HepG2 (cell line): ENCODE results near the gene HDAC3. TPM values are rescaled to one million over a fixed set of nuclear protein-coding genes. Genes with fewer than 3 reads are reported as not detected.

Source experiments
- HES4 ChIP-seq: sonication (generic); formaldehyde crosslinking; IDR thresholded peaks from 2 replicates; pipeline ENCODE4 v1.9.0; 2021; ENCODE audit warnings: mild to moderate bottlenecking, missing genetic modification reagents, borderline replicate concordance
- HNRNPLL ChIP-seq: fragments of 200-400 bp; formaldehyde crosslinking; IDR thresholded peaks from 2 replicates; pipeline ENCODE4 v1.6.1; 2017; ENCODE audit warnings: mild to moderate bottlenecking, low read depth, low read length; ENCODE audit not compliant: poor library complexity, severe bottlenecking
- NFAT5 ChIP-seq: sonication (generic); formaldehyde crosslinking; IDR thresholded peaks from 2 replicates; pipeline ENCODE4 v1.4.0; 2020; ENCODE audit warnings: missing genetic modification reagents
- NFRKB ChIP-seq: fragments of 450-650 bp; IDR thresholded peaks from 2 replicates; pipeline ENCODE4 v1.6.1; 2017
- ZFP36L2 ChIP-seq: sonication (generic); formaldehyde crosslinking; IDR thresholded peaks from 2 replicates; pipeline ENCODE4 v1.4.0; 2020; ENCODE audit warnings: missing genetic modification reagents
- ZNF253 ChIP-seq: sonication (generic); formaldehyde crosslinking; IDR thresholded peaks from 2 replicates; pipeline ENCODE4 v1.8.0; 2022; ENCODE audit warnings: mild to moderate bottlenecking, missing genetic modification reagents, borderline replicate concordance
- ZNF280D ChIP-seq: sonication (generic); formaldehyde crosslinking; IDR thresholded peaks from 2 replicates; pipeline ENCODE4 v1.5.1; 2020; ENCODE audit warnings: mild to moderate bottlenecking, missing genetic modification reagents
- ZNF296 ChIP-seq: sonication (generic); formaldehyde crosslinking; conservative IDR thresholded peaks from 2 replicates; pipeline ENCODE4 v1.5.0; 2020; ENCODE audit warnings: mild to moderate bottlenecking, missing genetic modification reagents
- ZNF556 ChIP-seq: sonication (generic); formaldehyde crosslinking; IDR thresholded peaks from 2 replicates; pipeline ENCODE4 v1.4.0; 2020; ENCODE audit warnings: mild to moderate bottlenecking, missing genetic modification reagents, borderline replicate concordance
- ZNF589 ChIP-seq: sonication (generic); formaldehyde crosslinking; conservative IDR thresholded peaks from 2 replicates; pipeline ENCODE4 v1.8.0; 2022; ENCODE audit warnings: mild to moderate bottlenecking, moderate library complexity, missing genetic modification reagents
- ZNF75D ChIP-seq: sonication (generic); formaldehyde crosslinking; IDR thresholded peaks from 2 replicates; pipeline ENCODE4 v1.8.1; 2023; ENCODE audit warnings: missing genetic modification reagents, mild to moderate bottlenecking, borderline replicate concordance
- polyA plus RNA-seq, 8 experiments: library from polyadenylated mRNA; depleted of rRNA in 3 of 8; stranded (reverse) in 7 of 8; unstranded in 1 of 8; fragments of >200 nt; fragmentation: Illumina TruSeq in 4 of 8; extraction: Trizol in 4 of 8; gene quantifications; 2 replicates each; pipeline versions ENCODE4 v1.2.1 to v1.2.3, GENCODE V29; 2011 to 2016; ENCODE audit warnings: low read depth in 4 of 8, missing spikeins in 1 of 8, mixed read lengths in 1 of 8; ENCODE audit not compliant: insufficient read depth in 1 of 8
- total RNA-seq, 5 experiments: library from RNA; depleted of rRNA; stranded (reverse); fragments of >200 nt; fragmentation: Illumina TruSeq; extraction: Trizol; gene quantifications; 2 replicates each; pipeline ENCODE4 v1.2.3, GENCODE V29; 2016; ENCODE audit warnings: low read depth in 1 of 5
- TF ChIP-seq, protein P1 (sequence below): sonication (generic); formaldehyde crosslinking; IDR thresholded peaks from 2 replicates; pipeline ENCODE4 v1.8.0; 2022; ENCODE audit warnings: mild to moderate bottlenecking, missing genetic modification reagents; ENCODE audit not compliant: insufficient replicate concordance

Gene HDAC3
- total and polyA plus RNA-seq, 2 of the 13 experiments (the other 11 are each of a cell fraction or from before 2014, with no cell fraction given), result 84.0 to 94.1 TPM

DNA sequence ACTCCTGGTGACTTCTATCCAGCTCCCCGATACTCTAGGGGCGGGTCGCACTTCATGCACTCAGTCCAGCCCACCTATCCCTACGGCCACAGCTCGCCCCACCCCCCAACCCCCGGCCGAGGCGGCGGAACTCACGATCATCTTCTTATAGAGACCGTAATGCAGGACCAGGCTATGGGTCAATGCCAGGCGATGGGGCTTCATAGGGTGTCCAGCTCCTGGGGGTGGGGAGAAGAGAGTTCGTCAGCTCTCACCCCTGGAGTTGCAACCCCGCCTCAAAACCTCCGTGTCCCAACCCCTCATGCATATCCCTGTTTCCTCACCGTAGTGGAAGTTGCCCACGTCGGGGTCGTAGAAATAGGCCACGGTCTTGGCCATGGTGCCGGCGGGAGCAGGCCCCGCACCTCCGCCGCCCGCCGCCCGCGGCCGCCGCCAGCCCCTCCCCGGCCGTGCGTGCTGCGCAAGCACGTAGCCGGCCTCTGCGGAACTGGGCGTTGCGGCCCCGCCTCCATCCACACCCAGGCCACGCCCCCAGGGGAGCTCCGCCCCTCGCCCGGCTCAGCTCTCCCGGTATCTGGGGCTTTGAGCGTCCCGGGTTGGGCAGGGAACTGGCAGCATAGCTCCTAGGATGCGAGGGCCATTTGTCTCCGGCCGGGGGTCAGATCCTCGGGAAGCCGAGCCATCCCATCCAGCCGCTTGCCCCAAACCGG, at the start of gene HDAC3, which contains the start of gene RELL2 (continued):
- no peak for TF ChIP-seq ZNF253 (CRISPR knock-in tag)
- TF ChIP-seq, protein P1, sequence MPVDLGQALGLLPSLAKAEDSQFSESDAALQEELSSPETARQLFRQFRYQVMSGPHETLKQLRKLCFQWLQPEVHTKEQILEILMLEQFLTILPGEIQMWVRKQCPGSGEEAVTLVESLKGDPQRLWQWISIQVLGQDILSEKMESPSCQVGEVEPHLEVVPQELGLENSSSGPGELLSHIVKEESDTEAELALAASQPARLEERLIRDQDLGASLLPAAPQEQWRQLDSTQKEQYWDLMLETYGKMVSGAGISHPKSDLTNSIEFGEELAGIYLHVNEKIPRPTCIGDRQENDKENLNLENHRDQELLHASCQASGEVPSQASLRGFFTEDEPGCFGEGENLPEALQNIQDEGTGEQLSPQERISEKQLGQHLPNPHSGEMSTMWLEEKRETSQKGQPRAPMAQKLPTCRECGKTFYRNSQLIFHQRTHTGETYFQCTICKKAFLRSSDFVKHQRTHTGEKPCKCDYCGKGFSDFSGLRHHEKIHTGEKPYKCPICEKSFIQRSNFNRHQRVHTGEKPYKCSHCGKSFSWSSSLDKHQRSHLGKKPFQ (CRISPR knock-in tag), result peak; percentile 46
- no peak for TF ChIP-seq HES4 (CRISPR knock-in tag)
- peak; percentile 84 for TF ChIP-seq HNRNPLL
- TF ChIP-seq ZNF280D, result 0 out of 2 replicates have a peak, but pooled peaks have one; percentile 34
- TF ChIP-seq ZFP36L2 (CRISPR knock-in tag), result no peak
- TF ChIP-seq ZNF556 (CRISPR knock-in tag), result 0 out of 2 replicates have a peak, but pooled peaks have one; percentile 31
- TF ChIP-seq ZNF75D (CRISPR knock-in tag), result no peak
- no peak for TF ChIP-seq NFAT5
- no peak for TF ChIP-seq ZNF589 (CRISPR knock-in tag)
- TF ChIP-seq ZNF296 (CRISPR knock-in tag), result no peak
- no peak for TF ChIP-seq NFRKB
